ENCODE measurements around the gene INSRR.

- TF ChIP-seq CTCF (IDR thresholded peaks at IDR 0.05) (no peak), EP300 (IDR thresholded peaks at IDR 0.05) (no peak)
Measured at GRCh38 chr1:156833603-156834002, 25.3 kb downstream of the INSRR start.

Measured in suprapubic skin (tissue), 3 donors.